H9 (cell line): Measurements from ENCODE around the gene VEZT. TPM values are rescaled to one million over a fixed set of nuclear protein-coding genes. Genes with fewer than 3 reads are reported as not detected.
"Not testable (repeated sequence)": the region's sequence is repeated elsewhere in the genome, so short reads cannot be mapped to it uniquely, and the experiment has no call there.

ENCODE experiments used
- DNase-seq: peaks from one replicate; pipeline ENCODE4 v3.0.0-alpha.2; 2017
- H2AFZ ChIP-seq: one replicate; pipeline ENCODE4 v1.6.1; 2013; ENCODE audit warnings: mild to moderate bottlenecking, low read length, control low read depth, moderate library complexity
- H2AK5ac ChIP-seq: 2 replicates; pipeline ENCODE4 v1.6.1; 2013; ENCODE audit warnings: low read length, control low read depth, mixed read lengths; ENCODE audit not compliant: insufficient read length
- H2BK120ac ChIP-seq: one replicate; pipeline ENCODE4 v1.6.1; 2013; ENCODE audit warnings: low read depth, mild to moderate bottlenecking, low read length, control low read depth, inconsistent platforms; ENCODE audit not compliant: poor library complexity, severe bottlenecking
- H2BK12ac ChIP-seq: 2 replicates; pipeline ENCODE4 v1.6.1; 2013; ENCODE audit warnings: low read length, control low read depth, mixed read lengths, low read depth; ENCODE audit not compliant: insufficient read length
- H2BK15ac ChIP-seq: 2 replicates; pipeline ENCODE4 v1.6.1; 2013; ENCODE audit warnings: low read depth, low read length, control low read depth
- H2BK20ac ChIP-seq: one replicate; pipeline ENCODE4 v1.6.1; 2013; ENCODE audit warnings: low read depth, mild to moderate bottlenecking, low read length, control low read depth, inconsistent platforms; ENCODE audit not compliant: poor library complexity, severe bottlenecking
- H2BK5ac ChIP-seq: 2 replicates; pipeline ENCODE4 v1.6.1; 2013; ENCODE audit warnings: low read length, control low read depth, mixed read lengths; ENCODE audit not compliant: insufficient read length
- H3K14ac ChIP-seq: 2 replicates; pipeline ENCODE4 v1.6.1; 2013; ENCODE audit warnings: low read length, control low read depth; ENCODE audit not compliant: insufficient read depth
- H3K18ac ChIP-seq: 2 replicates; pipeline ENCODE4 v1.6.1; 2013; ENCODE audit warnings: low read depth, mild to moderate bottlenecking, mixed read lengths, low read length, control low read depth; ENCODE audit not compliant: insufficient read length
- H3K23ac ChIP-seq: 2 replicates; pipeline ENCODE4 v1.6.1; 2013; ENCODE audit warnings: low read length, control low read depth, mixed read lengths, low read depth; ENCODE audit not compliant: insufficient read length
- H3K23me2 ChIP-seq: 2 replicates; pipeline ENCODE4 v1.6.1; 2013; ENCODE audit warnings: low read depth, mild to moderate bottlenecking, mixed read lengths, low read length, control low read depth; ENCODE audit not compliant: insufficient read length, poor library complexity, severe bottlenecking
- H3K27ac ChIP-seq: 2 replicates; pipeline ENCODE4 v1.5.1; 2013; ENCODE audit warnings: low read length, control low read depth, mixed read lengths, low read depth; ENCODE audit not compliant: insufficient read length
- H3K27me3 ChIP-seq: 2 replicates; pipeline ENCODE4 v1.6.1; 2013; ENCODE audit warnings: low read length, control low read depth, inconsistent platforms; ENCODE audit not compliant: insufficient read depth
- H3K4ac ChIP-seq: 2 replicates; pipeline ENCODE4 v1.6.1; 2013; ENCODE audit warnings: low read depth, mild to moderate bottlenecking, control low read depth, inconsistent platforms, low read length, moderate library complexity
- H3K4me1 ChIP-seq: 2 replicates; pipeline ENCODE4 v1.6.1; 2013; ENCODE audit warnings: low read length, control low read depth, inconsistent platforms; ENCODE audit not compliant: insufficient read depth
- H3K4me2 ChIP-seq: 2 replicates; pipeline ENCODE4 v1.6.1; 2013; ENCODE audit warnings: low read length, control low read depth, mixed read lengths; ENCODE audit not compliant: insufficient read length, insufficient read depth
- H3K56ac ChIP-seq: 2 replicates; pipeline ENCODE4 v1.6.1; 2013; ENCODE audit warnings: low read depth, mild to moderate bottlenecking, mixed read lengths, low read length, control low read depth; ENCODE audit not compliant: insufficient read length
- H3K79me1 ChIP-seq: 2 replicates; pipeline ENCODE4 v1.6.1; 2013; ENCODE audit warnings: low read depth, mild to moderate bottlenecking, moderate library complexity, low read length, control low read depth, inconsistent platforms; ENCODE audit not compliant: insufficient read depth, poor library complexity, severe bottlenecking
- H3K79me2 ChIP-seq: 2 replicates; pipeline ENCODE4 v1.6.1; 2013; ENCODE audit warnings: low read length, control low read depth, inconsistent platforms; ENCODE audit not compliant: insufficient read depth
- H3K9ac ChIP-seq: 2 replicates; pipeline ENCODE4 v1.6.1; 2013; ENCODE audit warnings: low read length, control low read depth, mixed read lengths; ENCODE audit not compliant: insufficient read length; ENCODE audit errors: extremely low read depth
- H3K9me3 ChIP-seq: one replicate; pipeline ENCODE4 v1.6.1; 2013; ENCODE audit warnings: low read depth, low read length, inconsistent platforms; ENCODE audit not compliant: control insufficient read depth
- H3T11ph ChIP-seq: one replicate; pipeline ENCODE4 v1.6.1; 2013; ENCODE audit warnings: mild to moderate bottlenecking, low read length, control low read depth, inconsistent platforms
- H4K20me1 ChIP-seq: one replicate; pipeline ENCODE4 v1.6.1; 2013; ENCODE audit not compliant: control insufficient read depth, insufficient read length, insufficient read depth
- H4K5ac ChIP-seq: 2 replicates; pipeline ENCODE4 v1.6.1; 2013; ENCODE audit warnings: low read depth, mild to moderate bottlenecking, mixed read lengths, low read length, control low read depth; ENCODE audit not compliant: insufficient read length
- H4K8ac ChIP-seq: replicated peaks from 2 replicates; pipeline ENCODE4 v1.6.1; 2013; ENCODE audit warnings: low read length, control low read depth, mixed read lengths, low read depth; ENCODE audit not compliant: insufficient read length
- H4K91ac ChIP-seq: 2 replicates; pipeline ENCODE4 v1.6.1; 2013; ENCODE audit warnings: low read depth, mild to moderate bottlenecking, moderate library complexity, mixed read lengths, low read length, control low read depth; ENCODE audit not compliant: insufficient read length
- H3K27ac Mint-ChIP-seq, 3 experiments: 2 replicates in 2 of 3; 3 replicates in 1 of 3; pipeline ENCODE4 v1.8.0; 2020 to 2021; ENCODE audit warnings: mixed read lengths in 3 of 3, mild to moderate bottlenecking in 1 of 3, moderate library complexity in 1 of 3
- H3K27me3 Mint-ChIP-seq: 2 replicates; pipeline ENCODE4 v1.8.0; 2021; ENCODE audit warnings: low read depth, mild to moderate bottlenecking, moderate library complexity, mixed read lengths
- H3K36me3 Mint-ChIP-seq, 3 experiments: 2 replicates in 2 of 3; 3 replicates in 1 of 3; pipeline ENCODE4 v1.8.0; 2020 to 2021; ENCODE audit warnings: low read depth in 3 of 3, mixed read lengths in 3 of 3; ENCODE audit not compliant: insufficient read depth in 1 of 3
- H3K4me1 Mint-ChIP-seq, 2 experiments: 2 replicates each; pipeline ENCODE4 v1.8.0; 2020; ENCODE audit warnings: mixed read lengths in 2 of 2
- H3K4me3 Mint-ChIP-seq, 2 experiments: 2 replicates in 1 of 2; 3 replicates in 1 of 2; pipeline ENCODE4 v1.8.0; 2020 to 2021; ENCODE audit warnings: mild to moderate bottlenecking in 2 of 2, mixed read lengths in 2 of 2, moderate library complexity in 1 of 2
- H3K9me3 Mint-ChIP-seq, 2 experiments: 2 replicates in 1 of 2; 3 replicates in 1 of 2; pipeline ENCODE4 v1.8.0; 2020; ENCODE audit warnings: mild to moderate bottlenecking in 2 of 2, mixed read lengths in 2 of 2, moderate library complexity in 1 of 2
- WGBS: extraction: QIAGEN DNeasy Blood & Tissue Kit; methylation state at CpG from one replicate; pipeline ENCODE4 v1.1.7; 2013; ENCODE audit warnings: missing lambda C conversion rate, low lambda C conversion rate, mixed read lengths; ENCODE audit not compliant: insufficient read length; ENCODE audit errors: extremely low coverage; 5-methylcytosine and 5-hydroxymethylcytosine counted together
- total RNA-seq: library from RNA; stranded (reverse); gene quantifications from 2 replicates; pipeline ENCODE4 v1.2.1, GENCODE V29; 2021

Gene VEZT
- total RNA-seq, 1 experiment from 2014 or later, result 69.8 TPM

DNA sequence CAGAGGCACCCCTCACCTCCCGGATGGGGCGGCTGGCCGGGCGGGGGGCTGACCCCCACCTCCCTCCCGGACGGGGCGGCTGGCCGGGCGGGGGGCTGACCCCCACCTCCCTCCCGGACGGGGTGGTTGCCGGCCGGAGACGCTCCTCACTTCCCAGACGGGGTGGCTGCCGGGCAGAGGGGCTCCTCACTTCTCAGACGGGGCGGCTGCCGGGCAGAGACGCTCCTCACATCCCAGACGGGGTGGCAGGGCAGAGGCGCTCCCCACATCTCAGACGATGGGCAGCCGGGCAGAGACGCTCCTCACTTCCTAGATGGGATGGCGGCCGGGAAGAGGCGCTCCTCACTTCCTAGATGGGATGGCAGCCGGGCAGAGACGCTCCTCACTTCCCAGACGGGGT, 18.0 kb downstream of the VEZT start:
- H3K23ac ChIP-seq, H3K4me3 Mint-ChIP-seq, H3K27ac ChIP-seq, H2BK120ac ChIP-seq, DNase-seq, H2AK5ac ChIP-seq, H3K4me2 ChIP-seq, H4K5ac ChIP-seq, H3K56ac ChIP-seq, H2BK5ac ChIP-seq, H2AFZ ChIP-seq, H3K79me1 ChIP-seq, H2BK12ac ChIP-seq, H3K27me3 ChIP-seq, H3K4ac ChIP-seq, H3K23me2 ChIP-seq, H2BK15ac ChIP-seq, H3K27ac Mint-ChIP-seq, H2BK20ac ChIP-seq, H3K79me2 ChIP-seq, H3K9ac ChIP-seq, H3K14ac ChIP-seq, H3K18ac ChIP-seq, H4K20me1 ChIP-seq, H3K4me1 ChIP-seq, H4K8ac ChIP-seq, H3K9me3 ChIP-seq, H3T11ph ChIP-seq, H4K91ac ChIP-seq, H3K27me3 Mint-ChIP-seq: not testable (repeated sequence)
- no CpG with 5 or more reads among the region's 31 CpGs for WGBS
- peaks cover 6 to 10% of the 10 kb centered on the region in 2 experiments for H3K4me1 Mint-ChIP-seq
- H3K9me3 Mint-ChIP-seq, result peaks cover 13 to 15% of the 10 kb centered on the region in 2 experiments
- H3K36me3 Mint-ChIP-seq, result peaks cover 31 to 39% (median 32%) of the 10 kb centered on the region in 3 experiments
